Measurements from ENCODE around the gene CPN2.

The CPN2 gene

DNA sequence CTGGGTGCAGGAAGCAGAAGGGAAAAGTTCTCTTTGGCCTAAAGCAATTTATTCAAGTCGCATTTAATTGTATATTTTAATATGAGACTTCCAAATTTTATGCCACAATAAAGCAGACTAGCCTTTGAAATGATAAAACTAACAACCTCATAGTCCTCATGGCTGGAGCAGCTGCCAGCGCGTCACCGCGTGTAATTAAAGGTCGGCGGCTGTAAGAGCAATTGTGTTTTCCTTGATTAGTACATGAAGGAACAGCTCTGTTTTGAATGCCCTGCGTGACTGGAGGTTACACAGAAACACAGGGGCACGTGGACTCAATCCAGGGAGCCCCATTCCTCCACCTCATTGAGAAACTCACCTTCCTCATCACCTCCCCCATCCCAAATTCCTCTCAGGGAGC, 28.5 kb upstream of the CPN2 start:
- no peak for DNase-seq

DNA sequence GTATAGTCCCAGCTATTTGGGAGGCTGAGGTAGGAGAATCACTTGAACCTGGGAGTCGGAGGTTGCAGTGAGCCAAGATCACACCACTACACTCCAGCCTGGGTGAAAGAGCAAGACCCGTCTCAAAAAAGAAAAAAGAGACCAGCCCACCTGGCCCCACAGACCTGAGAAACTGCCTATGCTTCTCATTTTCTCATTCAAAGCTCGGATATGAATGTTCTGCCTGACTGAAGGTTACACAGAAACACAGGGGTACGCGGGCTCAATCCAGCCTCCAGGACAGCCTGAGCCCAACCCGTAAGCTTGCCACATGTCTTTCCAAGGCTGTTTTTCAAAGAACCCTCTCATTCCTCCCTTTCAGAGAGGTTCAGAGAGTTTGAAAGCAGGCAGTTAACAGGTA, 28.1 kb upstream of the CPN2 start:
- no peak for DNase-seq

DNA sequence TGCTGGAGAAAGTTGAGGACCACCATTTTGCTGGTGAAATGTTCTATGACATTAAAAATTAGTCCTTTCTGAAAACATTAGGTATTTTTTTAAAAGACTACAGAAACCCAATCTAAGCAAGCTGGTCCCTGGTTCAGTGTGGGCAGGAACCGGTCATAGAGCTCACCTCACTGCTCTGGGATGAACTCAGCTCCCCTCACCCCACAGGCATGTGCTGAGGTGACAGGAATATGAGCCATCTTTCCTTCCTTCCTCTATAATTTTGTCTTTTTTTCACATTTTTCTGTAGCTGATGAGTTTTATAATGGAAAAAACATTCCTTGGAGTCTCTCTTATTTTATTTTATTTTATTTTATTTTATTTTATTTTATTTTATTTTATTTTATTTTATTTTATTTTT, 26.6 kb upstream of the CPN2 start:
- no peak for DNase-seq

DNA sequence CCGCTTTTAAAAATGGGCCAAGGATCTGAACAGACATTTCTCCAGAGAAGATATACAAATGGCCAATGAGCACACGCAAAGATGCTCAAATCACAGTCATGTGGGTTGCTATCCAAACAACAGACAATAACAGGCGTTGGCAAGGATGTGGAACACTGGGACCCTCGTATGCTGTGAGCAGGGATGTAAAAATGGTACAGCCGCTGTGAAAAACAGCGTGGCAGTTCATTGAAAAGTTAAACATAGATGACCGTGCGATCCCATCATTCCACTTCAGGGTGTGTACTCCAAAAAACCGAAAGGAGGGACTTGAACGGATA, 25.1 kb upstream of the CPN2 start:
- DNase-seq, result no peak

DNA sequence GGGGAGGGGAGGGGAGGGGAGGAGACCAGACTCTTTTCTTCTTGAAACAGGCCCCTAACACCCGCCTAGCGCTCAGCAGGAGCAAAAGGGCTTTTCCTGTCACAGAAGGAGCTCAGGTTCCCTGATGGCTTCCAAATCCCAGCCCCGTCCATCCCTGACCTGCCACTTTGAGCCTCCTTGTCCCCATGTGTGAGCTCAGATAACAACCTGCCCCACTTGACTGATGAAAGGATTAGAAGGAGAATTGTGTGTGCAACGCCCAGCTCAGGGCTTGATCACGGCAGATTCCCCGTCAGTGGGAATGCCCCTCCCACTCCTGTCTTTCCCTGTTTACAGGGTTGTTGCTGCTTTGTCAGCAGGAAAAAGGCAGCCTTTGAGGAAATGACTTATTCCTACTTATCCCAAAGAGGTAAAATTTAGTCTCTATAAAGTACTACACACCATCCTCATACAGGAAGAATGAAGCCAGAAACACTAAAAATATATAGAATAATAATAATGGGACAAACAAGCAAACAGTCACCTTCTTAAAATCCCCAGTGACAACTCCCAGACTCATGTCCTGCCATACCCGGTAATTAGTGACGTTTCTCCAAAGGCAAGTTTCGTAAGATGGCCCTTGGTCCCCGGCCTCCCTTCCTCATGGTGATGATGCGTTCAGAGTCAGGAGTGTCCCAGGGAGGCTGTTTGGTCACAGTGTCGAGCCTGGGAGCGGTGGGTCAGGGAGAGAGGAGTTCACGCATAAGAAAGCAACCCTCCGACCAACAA, 24.5 kb upstream of the CPN2 start:
- no peak for DNase-seq

- no peak for DNase-seq
Measured at GRCh38 chr3:194374935-194375334, 23.8 kb upstream of the CPN2 start.

DNA sequence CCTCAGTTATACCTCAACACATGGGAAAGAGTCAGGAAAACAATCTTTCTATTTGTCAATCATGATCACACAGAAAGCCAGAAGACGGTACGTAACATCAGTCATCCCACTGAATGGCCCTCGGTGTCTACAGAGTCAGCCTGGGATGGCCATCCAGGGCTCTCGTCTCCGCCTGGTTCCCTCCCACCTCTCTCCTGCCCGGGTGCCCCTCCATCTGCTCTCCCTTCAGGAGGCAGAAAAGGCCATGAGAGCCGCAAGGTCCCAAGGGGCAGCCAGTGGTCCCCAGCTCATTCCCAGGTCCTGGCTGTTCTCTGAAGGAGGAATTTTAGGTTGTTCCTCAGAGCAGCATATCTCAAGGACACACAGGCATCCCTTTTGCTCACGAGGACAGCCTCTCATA, 22.8 kb upstream of the CPN2 start:
- DNase-seq, result no peak

- no peak for DNase-seq
Measured at GRCh38 chr3:194373028-194373427, 21.9 kb upstream of the CPN2 start.

DNA sequence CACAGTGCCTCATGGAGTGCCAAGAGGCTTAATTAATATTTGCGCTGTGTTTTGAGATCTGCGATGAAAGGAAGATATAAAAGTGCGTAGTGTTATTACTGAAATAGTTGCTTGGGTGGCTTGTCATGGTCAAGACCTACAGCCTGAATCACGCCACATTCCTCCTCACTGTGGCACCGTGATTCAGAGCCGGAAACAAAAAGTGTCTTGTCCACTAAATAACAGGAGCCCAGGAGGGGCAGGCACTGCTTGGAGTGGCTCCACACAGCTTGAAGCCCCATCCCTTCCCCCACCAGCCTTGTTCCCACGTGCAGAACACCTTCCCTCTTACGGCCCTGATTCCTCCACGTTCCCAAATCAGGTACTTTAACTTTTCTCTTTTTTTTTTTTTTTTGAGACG, 19.6 kb upstream of the CPN2 start:
- no peak for DNase-seq

DNA sequence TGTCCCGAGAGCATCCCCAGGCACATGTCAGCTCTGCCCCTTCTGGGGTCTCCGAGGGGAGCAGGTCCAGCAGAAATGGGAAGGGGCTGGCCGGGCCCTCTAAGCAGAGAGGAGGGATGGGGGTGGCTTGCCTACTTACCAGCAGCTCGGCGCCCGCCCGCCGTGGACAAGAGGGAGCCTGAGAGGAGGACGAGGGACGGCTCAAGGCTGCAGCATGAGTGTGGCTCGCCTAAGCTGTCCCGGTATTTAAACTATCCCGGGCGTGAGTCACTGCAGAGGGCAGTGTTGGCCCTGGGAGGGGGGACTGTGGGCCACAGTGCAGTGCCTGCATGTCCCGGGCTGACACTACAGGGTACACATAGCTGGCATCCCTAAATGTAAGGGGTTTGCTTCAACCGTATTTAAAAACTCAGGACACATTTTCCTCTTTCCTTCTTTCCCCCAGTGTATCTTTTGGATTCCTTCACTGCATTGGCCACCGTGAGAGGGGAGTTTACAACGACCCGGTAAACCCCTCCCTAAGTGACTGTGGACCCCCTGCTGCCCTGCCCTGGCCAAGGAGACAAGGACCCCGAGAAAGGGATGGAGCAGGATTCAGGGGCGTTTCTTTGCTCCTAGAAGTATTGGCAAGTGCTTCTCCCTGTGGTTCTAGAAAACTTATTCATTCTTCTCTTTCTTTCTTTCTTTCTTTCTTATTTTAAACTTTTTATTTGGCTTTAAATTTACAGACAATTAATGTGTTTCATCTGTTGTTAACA, 18.6 kb upstream of the CPN2 start, which contains the start of gene LRRC15:
Gene LRRC15, minus strand, starts transcription at position 222 of the 758 bp plus-strand sequence. CDS start 8,700 bp downstream, outside the sequence.
- no peak for DNase-seq

GRCh38 chr3:194368918-194369317, 17.8 kb upstream of the CPN2 start:
- no peak for DNase-seq

DNA sequence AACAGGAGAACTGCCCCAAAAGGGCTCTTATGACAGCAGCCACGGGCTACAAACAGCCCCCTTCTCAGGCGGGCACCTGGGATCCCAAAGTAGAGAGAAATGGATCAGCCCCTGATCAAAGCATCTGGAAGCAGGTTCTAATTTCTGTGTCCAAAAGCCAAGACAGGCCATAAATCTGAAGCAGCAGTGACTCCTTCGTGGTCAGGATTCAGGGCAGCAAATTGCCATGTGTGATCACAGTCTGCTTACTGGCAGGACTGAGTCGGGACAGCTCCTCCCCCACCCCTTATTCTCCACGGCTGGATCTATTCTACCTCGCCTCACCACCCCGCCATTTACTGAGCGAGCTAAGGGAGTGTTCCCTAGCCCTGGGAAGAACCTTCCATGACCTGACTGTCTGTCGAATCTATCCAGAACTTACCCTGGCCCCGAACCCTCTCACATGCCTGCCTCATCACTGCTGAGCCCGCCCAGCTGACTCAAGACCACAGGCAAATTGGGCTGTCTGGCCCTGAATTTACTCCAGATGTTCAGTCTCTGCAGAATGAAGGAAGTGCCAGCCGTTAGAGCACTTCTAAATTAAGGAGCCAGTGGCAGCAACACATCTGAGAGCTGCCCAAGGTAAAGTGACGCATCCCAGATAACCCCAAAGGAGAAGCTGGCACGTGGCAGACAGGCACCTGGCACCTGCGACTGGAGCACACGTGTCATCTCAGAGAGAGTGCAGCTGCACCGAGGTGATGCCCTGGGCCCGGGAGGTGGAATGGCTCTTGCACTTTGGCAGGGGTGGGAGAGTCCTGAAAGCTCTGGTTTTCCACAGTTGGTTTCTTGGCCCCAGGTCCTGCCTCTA, 17.1 kb upstream of the CPN2 start:
- DNase-seq, result no peak

DNA sequence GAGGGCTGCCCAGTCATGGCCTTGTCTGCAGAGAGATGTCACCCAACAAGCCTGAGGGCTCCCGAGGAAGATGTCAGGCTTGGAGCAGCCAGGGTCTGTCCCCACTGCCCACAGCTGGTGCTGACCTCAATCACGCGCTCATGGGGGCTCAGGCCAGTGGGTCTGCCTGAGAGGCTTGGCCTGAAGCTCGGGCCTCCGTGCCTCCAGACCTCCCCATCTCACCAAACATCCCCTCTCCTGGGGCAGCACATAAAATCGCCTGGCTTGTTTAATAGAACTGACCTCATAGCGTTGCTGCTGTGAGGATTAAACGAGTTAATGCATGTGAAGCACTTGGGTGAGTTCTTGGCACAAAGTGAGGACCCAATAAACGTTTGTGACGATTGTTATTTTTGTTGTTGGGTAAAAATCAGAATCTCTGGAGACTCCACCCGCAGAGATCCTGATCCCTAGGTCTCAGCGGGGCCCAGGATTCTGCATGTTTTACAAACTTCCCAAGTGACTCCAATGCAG, 14.9 kb upstream of the CPN2 start:
- DNase-seq, result no peak

- DNase-seq, result no peak
Measured at GRCh38 chr3:194365526-194365925, 14.4 kb upstream of the CPN2 start.

DNA sequence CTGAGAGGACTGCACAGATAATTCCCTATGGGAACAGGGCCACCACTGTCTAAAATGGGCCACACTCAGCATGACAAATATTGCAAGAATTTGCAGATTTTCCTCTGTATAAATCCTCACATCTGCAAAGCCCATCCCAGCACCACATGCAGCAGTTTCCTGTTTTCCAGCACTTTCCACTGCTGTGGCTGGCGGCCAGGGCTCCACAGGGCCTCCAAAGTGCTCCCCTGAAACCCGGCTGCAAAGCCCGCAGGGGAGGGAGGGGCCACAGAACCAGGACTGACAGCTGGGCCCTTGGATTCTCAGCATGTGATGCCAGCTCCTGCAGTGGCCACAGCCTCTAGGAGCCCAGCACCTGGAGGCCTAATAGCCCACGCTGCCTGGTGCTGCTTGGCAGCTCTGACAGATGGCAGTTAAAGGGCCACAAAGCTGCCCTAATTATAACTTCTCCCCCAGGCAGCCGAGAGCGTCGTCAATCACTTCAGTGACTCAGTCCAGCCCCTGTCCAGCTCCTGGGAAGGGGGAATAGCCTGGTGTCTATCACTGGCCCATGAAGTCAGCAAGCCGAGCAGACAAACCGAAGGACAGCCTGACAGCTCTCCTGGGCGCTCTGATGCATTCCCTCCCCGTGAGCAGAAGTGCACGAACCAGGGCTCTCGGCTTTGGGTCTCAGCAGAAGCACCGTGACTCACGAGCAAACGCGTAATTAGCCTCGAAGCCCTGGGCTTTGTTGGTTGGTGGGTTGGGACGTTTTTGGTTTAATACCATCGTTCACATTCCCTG, 13.7 kb upstream of the CPN2 start:
- no peak for DNase-seq

- DNase-seq, result no peak
Measured at GRCh38 chr3:194364314-194364651, 13.2 kb upstream of the CPN2 start.

GRCh38 chr3:194360568-194360967, 9.4 kb upstream of the CPN2 start:
- DNase-seq, result no peak

DNA sequence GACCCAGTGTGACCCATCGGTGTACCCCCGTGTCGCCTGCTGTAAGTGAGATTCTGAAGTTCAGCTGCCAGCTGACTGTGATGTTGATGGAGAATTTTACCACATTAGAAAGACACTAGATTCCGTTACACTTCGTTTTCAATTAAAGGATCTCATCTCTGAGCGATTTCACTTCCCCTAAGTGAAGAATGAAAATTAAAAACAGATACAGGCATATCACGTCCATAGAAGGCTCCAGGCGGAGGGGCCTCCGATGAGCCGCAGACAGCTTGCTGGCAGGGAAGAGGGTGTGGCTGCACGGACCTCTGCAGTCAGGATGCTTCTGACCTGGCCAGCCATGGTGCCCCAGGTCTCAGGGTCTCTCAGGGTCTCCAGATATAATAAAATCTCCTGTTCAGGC, 6.6 kb upstream of the CPN2 start:
- DNase-seq, result no peak

- no peak for DNase-seq
Measured at GRCh38 chr3:194355379-194355778, 4.3 kb upstream of the CPN2 start.

GRCh38 chr3:194354315-194354714, 3.2 kb upstream of the CPN2 start:
- DNase-seq, result no peak

DNA sequence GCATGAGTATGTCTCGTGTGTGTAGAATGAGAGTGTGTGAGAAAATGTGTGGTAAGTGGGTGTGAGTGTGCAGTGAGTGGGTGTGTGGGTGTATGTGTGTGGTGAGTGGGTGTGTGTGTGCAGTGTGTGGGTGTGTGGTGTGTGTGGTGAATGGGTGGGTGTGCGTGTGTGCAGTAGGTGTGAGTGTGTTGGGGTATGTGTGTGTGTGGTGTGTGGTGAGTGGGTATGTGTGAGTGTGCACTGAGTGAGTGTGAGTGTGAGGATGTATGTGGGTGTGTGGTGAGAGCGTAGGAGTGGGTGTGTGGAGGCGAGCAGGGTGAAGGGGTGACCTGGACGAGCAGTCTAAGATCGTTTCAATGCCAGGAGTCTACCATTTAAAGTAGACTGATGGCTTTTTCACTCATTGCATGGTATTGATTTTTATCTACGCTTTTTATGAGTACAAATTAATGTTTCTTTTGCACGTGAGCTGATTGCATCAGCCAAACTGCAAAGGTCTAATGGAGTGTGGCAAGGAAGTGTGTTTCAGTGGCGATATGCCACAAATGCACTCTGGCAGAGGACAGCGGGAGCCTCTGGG, 1.6 kb upstream of the CPN2 start:
- DNase-seq, result no peak

DNA sequence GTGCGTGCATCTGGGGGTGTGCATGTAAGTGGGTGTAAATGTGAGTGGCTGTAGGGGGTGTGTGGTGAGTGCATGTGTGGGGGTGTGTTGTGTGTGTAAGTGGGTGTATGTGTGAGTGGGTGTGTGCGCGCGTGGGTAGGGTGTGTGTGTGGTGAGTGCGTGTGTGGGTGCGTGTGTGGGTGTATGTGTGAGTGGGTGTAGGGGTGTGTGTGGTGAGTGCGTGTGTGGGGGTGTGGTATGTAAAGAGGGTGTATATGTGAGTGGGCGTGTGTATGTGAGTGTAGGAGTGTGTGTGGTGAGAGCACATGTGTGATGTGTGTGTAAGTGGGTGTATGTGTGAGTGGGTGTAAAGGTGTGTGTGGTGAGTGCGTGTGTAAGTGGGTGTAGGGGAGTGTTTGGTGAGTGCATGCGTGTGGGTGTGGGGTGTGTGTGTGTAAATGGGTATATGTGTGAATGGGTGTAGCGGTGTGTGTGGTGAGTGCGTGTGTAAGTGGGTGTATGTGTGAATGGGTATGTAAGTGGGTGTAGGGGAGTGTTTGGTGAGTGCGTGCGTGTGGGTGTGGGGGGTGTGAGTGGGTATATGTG, 916 bp upstream of the CPN2 start:
- DNase-seq, result no peak

Data from stimulated activated CD4-positive, alpha-beta T cell treated with anti-CD3 and anti-CD28 coated beads, Interleukin-2, amount 100 ng/mL, for 24 hours (primary cell).